ENCODE data around the gene SCAMP1. TPM values are rescaled to one million over a fixed set of nuclear protein-coding genes. Genes with fewer than 3 reads are reported as not detected.

SCAMP1 gene
- total RNA-seq, 2 experiments from 2014 or later, result 18.0 to 41.1 TPM

- Histone ChIP-seq H2AFZ (ENCODE audit: low read length) (no peak overlapping the region), H3K27ac (ENCODE audit: low read depth, low read length, poor library complexity, severe bottlenecking) (no peak overlapping the region), H3K36me3 (ENCODE audit: insufficient read depth, low read length) (peaks cover 54% of the 10 kb centered on the region), H3K4me2 (ENCODE audit: low read length) (no peak overlapping the region), H3K9me3 (ENCODE audit: low read length) (no peaks in the 10 kb centered on the region), H3K4me3 (ENCODE audit: low read depth, low read length, poor library complexity, severe bottlenecking) (no peak overlapping the region), H4K20me1 (ENCODE audit: insufficient read depth, low read length) (no peaks in the 10 kb centered on the region), H3K9me2 (ENCODE audit: insufficient read depth, low read length) (no peaks in the 10 kb centered on the region), H3K79me2 (ENCODE audit: insufficient read depth, low read depth, low read length) (no peaks in the 10 kb centered on the region), H3K4me1 (ENCODE audit: insufficient read depth, low read length, poor library complexity, severe bottlenecking) (peaks cover 17% of the 10 kb centered on the region)
- intact Hi-C loops (cut with micrococcal nuclease; ENCODE audit: unreplicated experiment), result no loop called here
- no peak for DNase-seq (ENCODE audit: low spot score)
- POLR2A ChIA-PET, result interaction anchor here (1.0 kb wide), 1 partner anchor 12 kb away, joined by 3 read pairs; no protein-coding TSS in a partner anchor
- BruUV-seq (replicated peaks), result no TSS peak
- TF ChIP-seq CTCF (conservative IDR thresholded peaks at IDR 0.05; ENCODE audit: low read length) (no peak), EZH2phosphoT487 (IDR thresholded peaks at IDR 0.05; ENCODE audit: borderline replicate concordance, low read depth, low read length) (no peak)
- CTCF ChIA-PET (ENCODE audit: unreplicated experiment), result interaction anchor here (0.5 kb wide), 1 partner anchor 28 kb away, joined by 3 read pairs; no protein-coding TSS in a partner anchor
Observed at GRCh38 chr5:78490709-78491485, 130.5 kb downstream of the SCAMP1 start.

- Histone ChIP-seq H3K4me2 (ENCODE audit: low read length) (no peak overlapping the region), H2AFZ (ENCODE audit: low read length) (no peak overlapping the region), H4K20me1 (ENCODE audit: insufficient read depth, low read length) (no peaks in the 10 kb centered on the region), H3K9me3 (ENCODE audit: low read length) (0 out of 2 replicates have a peak, but pooled peaks cover 3% of the 10 kb centered on the region), H3K36me3 (ENCODE audit: insufficient read depth, low read length) (peaks cover 42% of the 10 kb centered on the region), H3K9me2 (ENCODE audit: insufficient read depth, low read length) (no peaks in the 10 kb centered on the region), H3K4me1 (ENCODE audit: insufficient read depth, low read length, poor library complexity, severe bottlenecking) (peaks cover 30% of the 10 kb centered on the region), H3K4me3 (ENCODE audit: low read depth, low read length, poor library complexity, severe bottlenecking) (no peak overlapping the region), H3K27ac (ENCODE audit: low read depth, low read length, poor library complexity, severe bottlenecking) (no peak overlapping the region), H3K79me2 (ENCODE audit: insufficient read depth, low read depth, low read length) (no peaks in the 10 kb centered on the region)
- ChIA-PET CTCF (ENCODE audit: unreplicated experiment) (no interaction called here), POLR2A (interaction anchor here (0.5 to 0.9 kb wide), 3 partner anchors 13 to 237 kb away, joined by 3 to 6 read pairs (median 3); no protein-coding TSS in a partner anchor)
- no peak for TF ChIP-seq EZH2phosphoT487 (IDR thresholded peaks at IDR 0.05; ENCODE audit: borderline replicate concordance, low read depth, low read length)
- peak; percentile 44 for TF ChIP-seq CTCF (conservative IDR thresholded peaks at IDR 0.05; ENCODE audit: low read length)
- intact Hi-C loops (cut with micrococcal nuclease; ENCODE audit: unreplicated experiment), result no loop called here
- no TSS peak for BruUV-seq (replicated peaks)
- no peak for DNase-seq (ENCODE audit: low spot score)
Observed at GRCh38 chr5:78492224-78492623, 131.8 kb downstream of the SCAMP1 start.

GRCh38 chr5:78492650-78493049, 132.2 kb downstream of the SCAMP1 start:
- peaks cover 34% of the 10 kb centered on the region for H3K4me1 ChIP-seq (ENCODE audit: insufficient read depth, low read length, poor library complexity, severe bottlenecking)
- ChIA-PET POLR2A (interaction anchor here (0.5 to 0.6 kb wide), 2 partner anchors 14 to 237 kb away, joined by 3 to 6 read pairs; no protein-coding TSS in a partner anchor), CTCF (ENCODE audit: unreplicated experiment) (no interaction called here)
- H2AFZ ChIP-seq (ENCODE audit: low read length), result no peak overlapping the region
- no peak for DNase-seq (ENCODE audit: low spot score)
- no peaks in the 10 kb centered on the region for H4K20me1 ChIP-seq (ENCODE audit: insufficient read depth, low read length)
- BruUV-seq (replicated peaks), result no TSS peak
- no peak overlapping the region for H3K4me2 ChIP-seq (ENCODE audit: low read length)
- no peaks in the 10 kb centered on the region for H3K9me2 ChIP-seq (ENCODE audit: insufficient read depth, low read length)
- H3K27ac ChIP-seq (ENCODE audit: low read depth, low read length, poor library complexity, severe bottlenecking), result no peak overlapping the region
- TF ChIP-seq CTCF (conservative IDR thresholded peaks at IDR 0.05; ENCODE audit: low read length) (no peak), EZH2phosphoT487 (IDR thresholded peaks at IDR 0.05; ENCODE audit: borderline replicate concordance, low read depth, low read length) (no peak)
- intact Hi-C loops (cut with micrococcal nuclease; ENCODE audit: unreplicated experiment), result no loop called here
- H3K4me3 ChIP-seq (ENCODE audit: low read depth, low read length, poor library complexity, severe bottlenecking), result no peak overlapping the region
- H3K36me3 ChIP-seq (ENCODE audit: insufficient read depth, low read length), result peaks cover 38% of the 10 kb centered on the region
- 0 out of 2 replicates have a peak, but pooled peaks cover 5% of the 10 kb centered on the region for H3K9me3 ChIP-seq (ENCODE audit: low read length)
- no peaks in the 10 kb centered on the region for H3K79me2 ChIP-seq (ENCODE audit: insufficient read depth, low read depth, low read length)

All from OCI-LY7 (cell line).